DND-41 (cell line): Measurements from ENCODE around the gene GPR162.

ENCODE experiments used
- ATAC-seq: fragments of 200-7000 bp; cut with Tn5 transposase; 3 replicates; pipeline ENCODE4 v1.9.1; 2021; ENCODE audit warnings: low read depth; ENCODE audit not compliant: insufficient read depth
- DNase-seq: peaks from one replicate; pipeline ENCODE4 v3.0.0-alpha.2; 2020
- H2AFZ ChIP-seq: 2 replicates; pipeline ENCODE4 v1.6.0; 2012; ENCODE audit warnings: low read depth, low read length
- H3K27ac ChIP-seq: 2 replicates; pipeline ENCODE4 v1.5.1; 2012; ENCODE audit warnings: low read length, inconsistent platforms
- H3K27me3 ChIP-seq: fragments of 200-600 bp; sonication (generic); 2 replicates; pipeline ENCODE4 v1.6.0; 2012; ENCODE audit warnings: low read length, mild to moderate bottlenecking, inconsistent platforms; ENCODE audit not compliant: insufficient read depth, poor library complexity
- H3K36me3 ChIP-seq: 2 replicates; pipeline ENCODE4 v1.5.1; 2012; ENCODE audit warnings: low read length, inconsistent platforms; ENCODE audit not compliant: insufficient read depth
- H3K4me1 ChIP-seq: 2 replicates; pipeline ENCODE4 v1.5.1; 2012; ENCODE audit warnings: mild to moderate bottlenecking, low read length; ENCODE audit not compliant: insufficient read depth
- H3K4me2 ChIP-seq: 2 replicates; pipeline ENCODE4 v1.6.0; 2012; ENCODE audit warnings: mild to moderate bottlenecking, moderate library complexity, low read length, inconsistent platforms; ENCODE audit not compliant: insufficient read depth
- H3K4me3 ChIP-seq, 2 experiments: fragments of 200-600 bp in 1 of 2; shearing (Covaris generic) in 1 of 2; 2 replicates each; pipeline ENCODE4 v1.5.1; 2012 to 2016; ENCODE audit warnings: inconsistent platforms in 2 of 2, low read length in 2 of 2, mild to moderate bottlenecking in 2 of 2, low read depth in 1 of 2, moderate library complexity in 1 of 2
- H3K79me2 ChIP-seq: 2 replicates; pipeline ENCODE4 v1.6.0; 2012; ENCODE audit warnings: low read length, inconsistent platforms; ENCODE audit not compliant: insufficient read depth
- H3K9ac ChIP-seq: 2 replicates; pipeline ENCODE4 v1.6.0; 2012; ENCODE audit warnings: low read depth, mild to moderate bottlenecking, inconsistent platforms, low read length, moderate library complexity
- H3K9me3 ChIP-seq: 2 replicates; pipeline ENCODE4 v1.5.1; 2012; ENCODE audit warnings: low read length, moderate library complexity, mild to moderate bottlenecking, inconsistent platforms; ENCODE audit not compliant: insufficient read depth, severe bottlenecking
- H4K20me1 ChIP-seq: 2 replicates; pipeline ENCODE4 v1.6.0; 2012; ENCODE audit warnings: low read length; ENCODE audit not compliant: insufficient read depth
- EZH2 ChIP-seq: IDR thresholded peaks from 3 replicates; pipeline ENCODE4 v1.6.1; 2012; ENCODE audit warnings: borderline replicate concordance, low read depth, mild to moderate bottlenecking, moderate library complexity, low read length, inconsistent platforms; ENCODE audit not compliant: severe bottlenecking
- TF ChIP-seq, protein P1 (sequence below): IDR thresholded peaks from 2 replicates; pipeline ENCODE4 v1.5.1; 2012; ENCODE audit warnings: borderline replicate concordance, low read length, moderate library complexity, mild to moderate bottlenecking; ENCODE audit not compliant: poor library complexity, severe bottlenecking; ENCODE audit errors: extremely low read depth

The GPR162 gene

DNA sequence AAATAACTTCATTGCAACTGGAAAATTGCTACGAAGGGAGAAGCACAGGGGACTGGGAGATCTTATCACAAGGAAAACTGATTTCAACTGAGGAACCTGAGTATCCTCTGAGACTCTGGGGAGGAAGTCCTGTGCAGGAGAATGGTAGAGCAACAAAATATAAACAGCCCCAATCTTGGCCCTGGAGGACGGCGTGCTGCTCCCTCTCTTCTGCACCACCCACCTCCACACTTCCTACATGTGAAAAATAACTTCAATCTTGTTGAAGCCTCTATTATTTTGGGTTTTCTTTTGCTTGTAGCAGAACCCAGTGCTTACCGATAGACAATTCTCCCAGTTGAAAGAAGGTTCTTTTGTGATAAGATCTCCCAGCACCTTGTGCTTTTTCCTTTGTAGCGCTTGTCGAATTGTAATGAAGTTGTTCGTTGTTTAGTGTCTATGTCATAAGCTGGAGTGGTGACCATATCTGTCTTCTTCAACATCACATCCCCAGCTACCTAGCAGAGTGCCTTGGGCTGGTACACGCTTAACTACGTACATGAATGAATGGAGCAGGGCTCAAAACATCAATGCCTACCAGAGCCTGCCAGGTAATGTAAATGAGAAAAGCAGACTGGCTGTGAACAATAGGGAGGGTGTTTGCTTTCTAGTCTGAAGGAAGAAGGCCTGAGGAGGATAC is 35.1 kb upstream of the GPR162 start:
- 0 out of 3 replicates have a peak, but pooled peaks have one; percentile 7 for ATAC-seq
- Histone ChIP-seq H3K4me2 (no peak overlapping the region), H3K9ac (no peak overlapping the region)

DNA sequence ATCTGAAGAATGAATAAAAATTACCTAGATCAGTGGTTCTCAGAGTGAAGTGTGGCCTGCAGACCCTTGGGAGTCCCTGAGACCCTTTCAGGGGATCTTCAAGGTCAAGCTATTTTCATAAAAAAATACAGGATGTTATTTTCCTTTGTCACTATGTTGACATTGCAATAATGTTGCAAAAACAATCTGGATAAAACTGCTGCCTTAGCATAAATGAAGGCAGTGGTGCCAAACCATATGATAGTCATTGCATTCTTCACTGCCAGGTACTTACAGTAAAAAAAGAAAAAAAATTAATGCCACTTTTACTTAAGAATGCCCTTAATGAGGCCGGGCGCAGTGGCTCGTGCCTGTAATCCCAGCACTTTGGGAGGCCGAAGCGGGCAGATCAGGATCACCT is 34.3 kb upstream of the GPR162 start:
- Histone ChIP-seq H2AFZ (no peak overlapping the region), H3K36me3 (no peaks in the 10 kb centered on the region), H3K9me3 (no peaks in the 10 kb centered on the region), H4K20me1 (no peaks in the 10 kb centered on the region; the same call in 1 of the 2 replicates), H3K4me3 (no peak overlapping the region), H3K4me2 (no peak overlapping the region), H3K9ac (no peak overlapping the region), H3K79me2 (no peaks in the 10 kb centered on the region), H3K27ac (no peak overlapping the region), H3K27me3 (peaks cover 32% of the 10 kb centered on the region), H3K4me1 (peaks cover 29% of the 10 kb centered on the region)
- ATAC-seq (no peak), DNase-seq (no peak)
- no peak for TF ChIP-seq EZH2
- TF ChIP-seq, protein P1, sequence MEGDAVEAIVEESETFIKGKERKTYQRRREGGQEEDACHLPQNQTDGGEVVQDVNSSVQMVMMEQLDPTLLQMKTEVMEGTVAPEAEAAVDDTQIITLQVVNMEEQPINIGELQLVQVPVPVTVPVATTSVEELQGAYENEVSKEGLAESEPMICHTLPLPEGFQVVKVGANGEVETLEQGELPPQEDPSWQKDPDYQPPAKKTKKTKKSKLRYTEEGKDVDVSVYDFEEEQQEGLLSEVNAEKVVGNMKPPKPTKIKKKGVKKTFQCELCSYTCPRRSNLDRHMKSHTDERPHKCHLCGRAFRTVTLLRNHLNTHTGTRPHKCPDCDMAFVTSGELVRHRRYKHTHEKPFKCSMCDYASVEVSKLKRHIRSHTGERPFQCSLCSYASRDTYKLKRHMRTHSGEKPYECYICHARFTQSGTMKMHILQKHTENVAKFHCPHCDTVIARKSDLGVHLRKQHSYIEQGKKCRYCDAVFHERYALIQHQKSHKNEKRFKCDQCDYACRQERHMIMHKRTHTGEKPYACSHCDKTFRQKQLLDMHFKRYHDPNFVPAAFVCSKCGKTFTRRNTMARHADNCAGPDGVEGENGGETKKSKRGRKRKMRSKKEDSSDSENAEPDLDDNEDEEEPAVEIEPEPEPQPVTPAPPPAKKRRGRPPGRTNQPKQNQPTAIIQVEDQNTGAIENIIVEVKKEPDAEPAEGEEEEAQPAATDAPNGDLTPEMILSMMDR, result no peak

More for the DNA sequence above, 35.1 kb upstream of the GPR162 start:
- no peak overlapping the region for H3K4me3 ChIP-seq
- no peaks in the 10 kb centered on the region for H3K79me2 ChIP-seq
- no peak overlapping the region for H2AFZ ChIP-seq
- no peak for DNase-seq
- no peaks in the 10 kb centered on the region for H3K36me3 ChIP-seq
- H3K27ac ChIP-seq, result no peak overlapping the region
- H3K27me3 ChIP-seq, result peaks cover 25% of the 10 kb centered on the region
- TF ChIP-seq, protein P1, result no peak
- TF ChIP-seq EZH2, result no peak
- no peaks in the 10 kb centered on the region for H4K20me1 ChIP-seq
- no peaks in the 10 kb centered on the region for H3K9me3 ChIP-seq
- H3K4me1 ChIP-seq, result peaks cover 29% of the 10 kb centered on the region

DNA sequence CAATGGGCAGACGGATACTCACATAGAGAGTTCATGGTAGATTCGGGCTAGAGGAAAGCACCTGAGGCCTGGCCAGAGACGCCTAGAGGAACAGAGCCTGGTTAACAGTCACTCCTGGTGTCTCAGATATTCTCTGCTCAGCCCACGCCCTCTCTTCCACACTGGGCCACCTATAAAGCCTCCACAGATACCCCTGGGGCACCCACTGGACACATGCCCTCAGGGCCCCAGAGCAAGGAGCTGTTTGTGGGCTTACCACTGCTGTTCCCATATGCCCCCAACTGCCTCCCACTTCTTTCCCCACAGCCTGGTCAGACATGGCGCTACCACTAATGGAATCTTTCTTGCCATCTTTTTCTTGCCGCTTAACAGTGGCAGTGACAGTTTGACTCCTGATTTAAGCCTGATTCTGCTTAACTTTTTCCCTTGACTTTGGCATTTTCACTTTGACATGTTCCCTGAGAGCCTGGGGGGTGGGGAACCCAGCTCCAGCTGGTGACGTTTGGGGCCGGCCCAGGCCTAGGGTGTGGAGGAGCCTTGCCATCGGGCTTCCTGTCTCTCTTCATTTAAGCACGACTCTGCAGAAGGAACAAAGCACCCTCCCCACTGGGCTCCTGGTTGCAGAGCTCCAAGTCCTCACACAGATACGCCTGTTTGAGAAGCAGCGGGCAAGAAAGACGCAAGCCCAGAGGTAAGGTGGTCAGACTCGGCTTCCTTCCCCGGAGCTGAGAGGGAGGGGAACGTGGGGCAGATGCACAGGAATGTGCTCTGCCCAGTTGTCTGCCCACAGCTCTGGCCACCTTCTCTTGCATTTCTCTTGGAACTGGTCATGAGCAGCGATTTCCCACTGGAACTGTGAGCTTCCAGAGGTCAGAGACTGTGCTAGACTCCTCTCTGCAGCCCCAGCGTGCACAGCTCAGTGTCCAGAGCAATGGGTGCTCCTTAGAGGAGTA is 32.4 kb upstream of the GPR162 start, which contains the start of gene CD4:
TSS of gene CD4 (plus strand) at position 557 of the 953 bp plus-strand sequence. CDS start 10,611 bp downstream, outside the sequence.
- Histone ChIP-seq H3K36me3 (no peaks in the 10 kb centered on the region), H3K9me3 (no peaks in the 10 kb centered on the region), H3K79me2 (no peaks in the 10 kb centered on the region), H3K4me1 (peaks cover 21% of the 10 kb centered on the region), H4K20me1 (peaks cover 4% of the 10 kb centered on the region; the same call in 1 of the 2 replicates), H3K4me3 (no peak within 1 kb of the TSS), H3K4me2 (no peak within 1 kb of the TSS), H3K27ac (no peak within 1 kb of the TSS), H2AFZ (no peak within 1 kb of the TSS; the same call in 1 of the 2 replicates), H3K27me3 (peaks cover 43% of the 10 kb centered on the region), H3K9ac (no peak within 1 kb of the TSS)
- TF ChIP-seq, protein P1, result no peak
- TF ChIP-seq EZH2, result no peak
- peak; percentile 76 for DNase-seq
- peak; percentile 69 for ATAC-seq
